K562 (cell line): Measurements from ENCODE around the gene TNFAIP1. TPM values are rescaled to one million over a fixed set of nuclear protein-coding genes. Genes with fewer than 3 reads are reported as not detected.

ENCODE experiments used
- ATAC-seq: fragments of 200-7000 bp; cut with Tn5 transposase; 3 replicates; pipeline ENCODE4 v1.9.1; 2020; ENCODE audit warnings: moderate library complexity
- BruUV-seq: library from RNA; stranded (reverse); fragments of 400-500 nt; replicated peaks from 2 replicates; lab custom pipeline; 2021; lab: Mats Ljungman, UMichigan
- CTCF ChIA-PET: fragments of 300-600 bp; formaldehyde crosslinking; extraction: SDS; loops from one replicate; lab custom pipeline; 2021; ENCODE audit warnings: low intra/inter-chr PET ratio; lab: Yijun Ruan, JAX
- POLR2A ChIA-PET: fragments of 300-600, 350-650 bp; sonication (Branson Sonifier 250); formaldehyde crosslinking; extraction: SDS; loops from one replicate; lab custom pipeline; 2021; ENCODE audit warnings: antibody characterized with exemption, inconsistent platforms; lab: Yijun Ruan, JAX
- DNase-seq, 4 experiments: peaks; one replicate each; pipeline versions ENCODE4 v3.0.0 to v3.0.0-alpha.2; 2011 to 2018; ENCODE audit warnings: low spot score in 3 of 4, mixed read lengths in 3 of 4; ENCODE audit errors: extremely low read depth in 1 of 4
- FAIRE-seq: peaks from 2 replicates; lab custom pipeline; 2011; peaks lifted over from hg19 to GRCh38; lab: Jason Lieb, UNC
- H2AFZ ChIP-seq: 2 replicates; pipeline ENCODE4 v1.6.0; 2011; ENCODE audit warnings: low read depth, low read length, control low read depth, inconsistent platforms
- H3K27ac ChIP-seq: fragments of 200-600 bp; 3 replicates; pipeline ENCODE4 v1.8.0; 2011; ENCODE audit warnings: low read depth, mild to moderate bottlenecking, control low read depth, inconsistent platforms, low read length, moderate library complexity, mixed read lengths; ENCODE audit errors: extremely low read depth
- H3K27me3 ChIP-seq, 2 experiments: fragments of 300-600 bp in 1 of 2; 2 replicates in 1 of 2; 3 replicates in 1 of 2; pipeline versions ENCODE4 v1.6.0 to v1.8.0; 2011; ENCODE audit warnings: inconsistent platforms in 2 of 2, low read length in 2 of 2, mild to moderate bottlenecking in 1 of 2, mixed read lengths in 1 of 2, moderate library complexity in 1 of 2; ENCODE audit not compliant: control insufficient read depth in 2 of 2, insufficient read depth in 2 of 2
- H3K36me3 ChIP-seq: fragments of 300-600 bp; 3 replicates; pipeline ENCODE4 v1.8.0; 2011; ENCODE audit warnings: mild to moderate bottlenecking, low read length, inconsistent platforms; ENCODE audit not compliant: control insufficient read depth, insufficient read depth
- H3K4me1 ChIP-seq, 2 experiments: fragments of 200-600 bp in 1 of 2; replicated peaks in 1 of 2; 2 replicates in 1 of 2; 3 replicates in 1 of 2; pipeline versions ENCODE4 v1.5.1 to v1.8.0; 2011; ENCODE audit warnings: inconsistent platforms in 2 of 2, low read length in 2 of 2, mild to moderate bottlenecking in 1 of 2, mixed read lengths in 1 of 2, moderate library complexity in 1 of 2; ENCODE audit not compliant: control insufficient read depth in 2 of 2, insufficient read depth in 2 of 2
- H3K4me2 ChIP-seq: 2 replicates; pipeline ENCODE4 v1.6.1; 2011; ENCODE audit warnings: low read length, control low read depth, inconsistent platforms, mixed read lengths; ENCODE audit not compliant: insufficient read depth
- H3K4me3 ChIP-seq: fragments of 200-600 bp; sonication (generic), shearing (Covaris generic); 2 replicates; pipeline ENCODE4 v1.5.1; 2016; ENCODE audit warnings: control low read depth, inconsistent platforms
- H3K79me2 ChIP-seq: fragments of 200-600 bp; 3 replicates; pipeline ENCODE4 v1.8.0; 2011; ENCODE audit warnings: low read length, inconsistent platforms; ENCODE audit not compliant: control insufficient read depth, insufficient read depth
- H3K9ac ChIP-seq, 2 experiments: 2 replicates each; pipeline versions ENCODE4 v1.6.0 to v1.6.1; 2011; ENCODE audit warnings: low read depth in 2 of 2, low read length in 2 of 2, control low read depth in 1 of 2, inconsistent platforms in 1 of 2, mild to moderate bottlenecking in 1 of 2, mixed read lengths in 1 of 2; ENCODE audit not compliant: insufficient read depth in 1 of 2
- H3K9me1 ChIP-seq: one replicate; pipeline ENCODE4 v1.6.0; 2011; ENCODE audit warnings: inconsistent platforms, mild to moderate bottlenecking, low read length, moderate library complexity; ENCODE audit not compliant: control insufficient read depth, insufficient read depth
- H3K9me3 ChIP-seq: replicated peaks from 2 replicates; pipeline ENCODE4 v1.5.1; 2011; ENCODE audit warnings: low read depth, low read length, inconsistent platforms; ENCODE audit not compliant: control insufficient read depth, insufficient read depth
- H4K20me1 ChIP-seq: replicated peaks from 2 replicates; pipeline ENCODE4 v1.6.1; 2011; ENCODE audit warnings: low read length, inconsistent platforms, mixed read lengths; ENCODE audit not compliant: control insufficient read depth, insufficient read depth
- IRF2 ChIP-seq: sonication (generic); formaldehyde crosslinking; IDR thresholded peaks from 2 replicates; pipeline ENCODE4 v1.8.1; 2022; ENCODE audit warnings: mild to moderate bottlenecking, missing genetic modification reagents
- KLF1 ChIP-seq: fragments of 450-650 bp; IDR thresholded peaks from 2 replicates; pipeline ENCODE4 v1.6.1; 2016; ENCODE audit warnings: missing genetic modification characterization, missing compliant biosample characterization
- WGBS: fragments of 100-300 bp; shearing (Covaris generic); methylation state at CpG from one replicate; pipeline ENCODE4 v1.1.6; 2016; ENCODE audit warnings: low coverage, mixed read lengths; ENCODE audit not compliant: insufficient coverage; ENCODE audit errors: missing lambda C conversion rate; 5-methylcytosine and 5-hydroxymethylcytosine counted together
- in situ Hi-C: fragments of 300-500 bp; cut with MboI; formaldehyde crosslinking; loops from 4 replicates; pipeline ENCODE4 v1.15.0; 2018; ENCODE audit warnings: inconsistent platforms, mixed read lengths
- intact Hi-C: fragments of 100-400 bp; cut with micrococcal nuclease; formaldehyde crosslinking; loops from 2 replicates; pipeline ENCODE4 v1.14.2; 2022
- polyA plus RNA-seq, 8 experiments: library from polyadenylated mRNA; depleted of rRNA in 4 of 8; stranded (reverse) in 5 of 8; unstranded in 3 of 8; fragments of >200 nt; fragmentation: Nextera tagmentation in 2 of 8; fragmentation: Illumina TruSeq in 1 of 8; extraction: Ambion mirVana in 2 of 8; extraction: Trizol in 1 of 8; gene quantifications; 2 replicates each; pipeline versions ENCODE4 v1.2.1 to v1.2.3, GENCODE V29; 2011 to 2014; ENCODE audit warnings: inconsistent platforms in 1 of 8, missing spikeins in 1 of 8
- total RNA-seq, 7 experiments: library from RNA; depleted of rRNA in 6 of 7; stranded (reverse); fragments of >200 nt in 6 of 7; fragmentation: Illumina TruSeq in 2 of 7; extraction: Trizol in 2 of 7; gene quantifications; 2 replicates each; pipeline versions ENCODE4 v1.2.1 to v1.2.3, GENCODE V29; 2011 to 2021; ENCODE audit warnings: low replicate concordance in 1 of 7
- TF ChIP-seq, protein P1 (sequence below): fragments of 250-450 bp; sonication (Bioruptor Pico); IDR thresholded peaks from 2 replicates; pipeline ENCODE4 v1.6.1; 2021; ENCODE audit warnings: mild to moderate bottlenecking

The TNFAIP1 gene
- total and polyA plus RNA-seq, 9 of the 15 experiments (the other 6 are each of a cell fraction or from before 2014, with no cell fraction given) = 2.1 to 20.1 (median 8.2) TPM

DNA sequence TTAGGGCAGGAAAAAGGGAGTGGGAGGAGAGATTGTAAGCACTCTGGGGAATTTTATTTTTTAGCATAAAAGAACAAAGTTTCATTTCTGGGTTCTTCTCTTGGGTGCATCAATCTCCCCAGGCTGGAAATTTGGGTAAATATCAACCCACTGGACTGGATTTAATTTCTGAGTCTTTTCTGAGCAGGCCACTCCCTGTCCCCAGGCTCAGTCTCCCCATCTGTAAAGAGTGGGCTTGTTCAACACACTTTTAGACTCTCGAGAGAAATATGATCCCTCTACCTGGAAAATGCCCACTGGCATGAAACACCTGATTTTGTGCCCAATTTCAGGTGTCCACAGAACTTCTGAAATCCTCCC, 35.2 kb downstream of the TNFAIP1 start:
- ATAC-seq (no peak), FAIRE-seq (no peak), DNase-seq (no peak)
- peaks cover 0 to 4% of the 10 kb centered on the region in 2 experiments; a peak in 1 of 5 replicates for H3K27me3 ChIP-seq
- H3K79me2 ChIP-seq = no peaks in the 10 kb centered on the region
- in situ Hi-C loops = no loop called here
- H3K4me1 ChIP-seq = peaks cover 16 to 38% of the 10 kb centered on the region in 2 experiments
- H3K27ac ChIP-seq = no peak overlapping the region
- H3K36me3 ChIP-seq = no peaks in the 10 kb centered on the region
- ChIA-PET CTCF (no interaction called here), POLR2A (interaction anchor here (0.5 to 1.3 kb wide), 6 partner anchors 9 to 411 kb away, joined by 3 to 6 read pairs (median 4); partner anchors contain the start of gene TNFAIP1)
- peaks cover 5% of the 10 kb centered on the region for H3K9me1 ChIP-seq
- H4K20me1 ChIP-seq = peaks cover 14% of the 10 kb centered on the region
- TF ChIP-seq, protein P1, sequence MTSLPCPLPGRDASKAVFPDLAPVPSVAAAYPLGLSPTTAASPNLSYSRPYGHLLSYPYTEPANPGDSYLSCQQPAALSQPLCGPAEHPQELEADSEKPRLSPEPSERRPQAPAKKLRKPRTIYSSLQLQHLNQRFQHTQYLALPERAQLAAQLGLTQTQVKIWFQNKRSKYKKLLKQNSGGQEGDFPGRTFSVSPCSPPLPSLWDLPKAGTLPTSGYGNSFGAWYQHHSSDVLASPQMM (CRISPR knock-in tag) = no peak
- TF ChIP-seq KLF1 (tag) = no peak
- no peak for TF ChIP-seq IRF2 (CRISPR knock-in tag)
- no peaks in the 10 kb centered on the region for H3K9me3 ChIP-seq
- H3K9ac ChIP-seq = no peak overlapping the region
- intact Hi-C loops = no loop called here
- H3K4me3 ChIP-seq = no peak overlapping the region; the same call in 1 of the 2 replicates
- H3K4me2 ChIP-seq = peak overlapping the region; percentile 4; the same call in 1 of the 2 replicates
- BruUV-seq = no TSS peak
- WGBS = 31% methylated on average over 1 of the region's 1 CpG
- no peak overlapping the region for H2AFZ ChIP-seq
